WI38 (cell line): ENCODE data around the gene UBL3.

Source experiments
- H3K4me3 ChIP-seq: 2 replicates; pipeline ENCODE4 v1.5.1; 2011; ENCODE audit warnings: low read depth, mild to moderate bottlenecking, control low read depth, low read length
- TF ChIP-seq, protein P1 (sequence below): IDR thresholded peaks from 2 replicates; pipeline ENCODE4 v1.5.1; 2012; ENCODE audit warnings: low read depth, mild to moderate bottlenecking, control low read depth, low read length

Gene UBL3

DNA sequence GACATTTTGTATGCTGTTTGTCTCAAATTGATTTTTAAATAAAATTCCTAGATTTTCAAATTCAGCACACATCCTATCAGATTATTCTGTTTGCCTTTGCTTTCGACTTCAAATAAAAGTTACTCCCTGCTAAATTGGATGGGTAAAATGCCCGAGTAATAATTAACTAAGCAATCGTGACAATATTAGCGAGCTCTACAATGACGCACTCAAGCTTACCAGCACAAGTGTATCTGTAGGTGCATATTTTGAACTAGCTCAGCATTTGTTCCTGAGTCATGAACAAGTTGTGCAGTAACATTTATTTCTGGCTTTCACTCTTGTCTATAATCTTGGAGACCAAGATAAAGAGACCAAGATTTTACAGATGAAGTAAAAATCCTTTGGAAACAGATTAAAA is 113.4 kb downstream of the UBL3 start:
- H3K4me3 ChIP-seq: no peak overlapping the region
- TF ChIP-seq, protein P1, sequence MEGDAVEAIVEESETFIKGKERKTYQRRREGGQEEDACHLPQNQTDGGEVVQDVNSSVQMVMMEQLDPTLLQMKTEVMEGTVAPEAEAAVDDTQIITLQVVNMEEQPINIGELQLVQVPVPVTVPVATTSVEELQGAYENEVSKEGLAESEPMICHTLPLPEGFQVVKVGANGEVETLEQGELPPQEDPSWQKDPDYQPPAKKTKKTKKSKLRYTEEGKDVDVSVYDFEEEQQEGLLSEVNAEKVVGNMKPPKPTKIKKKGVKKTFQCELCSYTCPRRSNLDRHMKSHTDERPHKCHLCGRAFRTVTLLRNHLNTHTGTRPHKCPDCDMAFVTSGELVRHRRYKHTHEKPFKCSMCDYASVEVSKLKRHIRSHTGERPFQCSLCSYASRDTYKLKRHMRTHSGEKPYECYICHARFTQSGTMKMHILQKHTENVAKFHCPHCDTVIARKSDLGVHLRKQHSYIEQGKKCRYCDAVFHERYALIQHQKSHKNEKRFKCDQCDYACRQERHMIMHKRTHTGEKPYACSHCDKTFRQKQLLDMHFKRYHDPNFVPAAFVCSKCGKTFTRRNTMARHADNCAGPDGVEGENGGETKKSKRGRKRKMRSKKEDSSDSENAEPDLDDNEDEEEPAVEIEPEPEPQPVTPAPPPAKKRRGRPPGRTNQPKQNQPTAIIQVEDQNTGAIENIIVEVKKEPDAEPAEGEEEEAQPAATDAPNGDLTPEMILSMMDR: no peak

DNA sequence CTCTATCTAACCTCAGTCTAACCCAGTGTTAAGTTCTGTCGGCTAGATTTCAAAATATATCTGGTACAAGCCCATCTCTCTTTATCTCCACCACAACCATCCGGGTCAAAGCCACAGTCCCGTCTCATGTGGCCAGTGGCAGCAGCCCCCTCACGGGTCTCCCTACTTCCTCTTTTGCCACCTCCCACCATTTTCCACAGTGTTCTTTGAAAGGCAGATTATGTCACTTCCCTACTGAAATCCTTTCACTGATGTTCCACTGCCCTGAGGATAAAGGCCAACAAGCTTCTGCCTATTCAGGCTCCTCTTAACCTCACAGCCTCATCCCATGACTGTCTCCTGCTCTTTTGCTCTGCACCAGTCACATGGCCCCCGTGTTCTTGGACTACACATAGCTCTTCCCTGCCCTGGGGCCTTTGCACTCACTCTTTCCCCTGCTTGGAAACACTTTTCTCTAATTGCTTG is 117.2 kb downstream of the UBL3 start:
- H3K4me3 ChIP-seq: no peak overlapping the region
- TF ChIP-seq, protein P1: no peak

DNA sequence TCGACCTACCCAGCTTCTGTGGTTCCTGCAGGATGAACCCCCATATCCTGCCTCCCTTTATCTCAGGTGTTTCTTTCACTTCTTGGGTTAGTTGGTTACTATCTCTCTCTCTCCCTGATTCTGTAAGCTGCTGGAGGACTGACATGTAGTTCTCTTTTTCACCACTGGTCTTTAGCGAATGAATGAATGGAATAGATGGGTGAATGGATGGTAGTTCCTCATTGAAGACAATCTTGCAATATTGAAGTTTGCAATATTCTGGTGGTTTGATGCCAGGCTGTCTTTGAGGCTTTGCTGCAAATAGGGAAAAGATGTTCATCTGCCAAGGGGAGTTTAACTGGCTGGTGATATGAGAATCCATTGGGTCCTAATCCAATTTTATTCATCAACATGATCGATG is 120.2 kb downstream of the UBL3 start:
- no peak overlapping the region for H3K4me3 ChIP-seq
- TF ChIP-seq, protein P1: no peak

DNA sequence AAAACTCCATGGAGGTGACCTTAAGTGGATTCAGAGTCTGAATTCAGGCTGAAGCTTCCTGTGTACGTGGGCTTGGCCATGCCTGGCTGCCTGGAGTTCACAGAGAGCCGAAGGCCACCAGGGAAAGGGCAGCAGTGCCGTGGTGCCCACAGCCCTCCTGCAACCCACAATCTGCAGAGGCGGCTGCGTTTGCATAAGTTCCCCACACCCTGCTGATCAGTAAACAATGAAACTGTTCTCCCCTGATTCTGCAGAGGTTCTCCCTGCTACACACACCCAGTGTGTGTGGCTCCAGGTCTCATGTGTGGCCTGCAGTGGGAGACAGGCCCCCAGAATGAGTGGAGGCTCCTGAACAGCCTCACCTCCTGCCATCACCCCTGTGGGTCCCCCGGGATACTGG is 128.0 kb downstream of the UBL3 start:
- H3K4me3 ChIP-seq: no peak overlapping the region
- TF ChIP-seq, protein P1: no peak

DNA sequence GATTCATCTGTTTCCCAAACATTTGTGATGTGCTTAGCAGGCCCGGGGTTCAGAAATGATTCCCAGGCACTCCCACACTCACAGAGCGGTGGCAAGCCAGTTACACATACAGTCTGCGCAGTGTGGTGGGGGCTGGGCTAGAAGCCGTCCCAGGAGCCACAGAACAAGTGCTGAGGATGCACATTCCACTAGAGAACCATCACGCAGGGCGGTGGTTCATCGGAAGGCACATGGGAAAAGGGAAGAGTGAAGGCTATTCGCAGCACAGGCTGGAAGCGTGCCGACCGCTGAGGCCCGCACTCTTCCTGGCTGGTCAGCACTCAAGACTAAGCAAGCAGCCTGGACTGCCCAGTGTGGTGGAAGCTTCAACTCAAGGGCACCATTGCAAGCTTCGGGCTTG is 128.7 kb downstream of the UBL3 start:
- TF ChIP-seq, protein P1: no peak
- H3K4me3 ChIP-seq: no peak overlapping the region

DNA sequence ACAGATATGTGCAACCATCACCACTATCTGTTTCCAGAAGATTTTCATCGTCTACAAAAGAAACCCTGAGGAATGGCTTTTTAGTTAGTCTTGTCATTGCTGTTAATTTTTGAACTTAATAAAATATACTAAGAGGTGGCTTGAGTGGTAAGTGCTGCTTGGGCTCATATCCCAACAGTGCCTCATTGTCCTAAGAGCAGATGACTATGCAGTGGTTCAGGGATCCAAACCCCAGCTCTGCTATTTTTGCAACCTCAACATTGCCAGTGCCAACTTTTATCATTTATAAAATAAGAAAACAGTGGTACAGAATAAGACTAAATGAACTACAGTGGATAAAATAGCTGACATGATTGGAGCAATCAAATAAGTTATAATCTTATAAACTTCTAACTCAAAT is 131.7 kb downstream of the UBL3 start:
- H3K4me3 ChIP-seq: no peak overlapping the region
- TF ChIP-seq, protein P1: no peak

DNA sequence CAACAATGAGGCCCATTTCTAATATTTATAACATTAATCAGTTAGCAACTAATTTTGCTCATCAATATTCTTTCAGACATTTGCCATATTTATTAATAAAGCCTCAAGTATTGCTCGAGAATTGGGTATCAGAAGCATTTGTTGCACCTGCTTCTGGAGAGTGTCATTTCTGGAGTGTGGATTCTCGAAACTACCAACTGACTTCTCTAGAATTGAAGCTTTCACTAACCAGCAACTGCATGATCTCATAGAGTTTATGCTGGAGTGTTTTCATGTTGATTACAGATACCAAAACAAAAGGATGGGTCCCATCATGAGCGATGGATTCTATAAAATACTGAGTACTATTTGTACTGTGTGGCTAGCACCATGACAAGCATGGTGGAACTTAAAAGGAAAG is 133.9 kb downstream of the UBL3 start:
- no peak overlapping the region for H3K4me3 ChIP-seq
- TF ChIP-seq, protein P1: no peak
